Ramos (cell line): ENCODE data around the gene CCDC187.

ENCODE experiments used
- in situ Hi-C: fragments of 300-500 bp; cut with MboI; formaldehyde crosslinking; loops from one replicate; pipeline ENCODE4 v1.14.3; 2022; ENCODE audit warnings: low sequenced_read_pairs; ENCODE audit not compliant: unreplicated experiment

CCDC187 gene

GRCh38 chr9:136289651-136290507, 14.0 kb downstream of the CCDC187 start:
- in situ Hi-C loops = no loop called here

- in situ Hi-C loops = no loop called here
Observed at GRCh38 chr9:136287960-136288753, 15.7 kb downstream of the CCDC187 start.

- in situ Hi-C loops = no loop called here
Observed at GRCh38 chr9:136286987-136287379, 16.9 kb downstream of the CCDC187 start.

GRCh38 chr9:136286359-136286986, 17.4 kb downstream of the CCDC187 start:
- in situ Hi-C loops = no loop called here

- in situ Hi-C loops = no loop called here
Observed at GRCh38 chr9:136285501-136286358, 18.2 kb downstream of the CCDC187 start.

GRCh38 chr9:136284951-136285350, 18.9 kb downstream of the CCDC187 start:
- in situ Hi-C loops = loop anchor here (5.0 kb wide), 1 partner anchor 113 kb away; no protein-coding TSS in a partner anchor

- in situ Hi-C loops = loop anchor here (5.0 kb wide), 1 partner anchor 112 kb away; no protein-coding TSS in a partner anchor
Observed at GRCh38 chr9:136284311-136284710, 19.6 kb downstream of the CCDC187 start.

GRCh38 chr9:136283291-136284235, 20.3 kb downstream of the CCDC187 start:
- in situ Hi-C loops = loop anchor here (5.0 kb wide), 1 partner anchor 111 kb away; no protein-coding TSS in a partner anchor

GRCh38 chr9:136282272-136282861, 21.5 kb downstream of the CCDC187 start:
- in situ Hi-C loops = loop anchor here (5.0 kb wide), 1 partner anchor 110 kb away; no protein-coding TSS in a partner anchor

GRCh38 chr9:136281421-136282271, 22.2 kb downstream of the CCDC187 start:
- in situ Hi-C loops = loop anchor here (5.0 kb wide), 1 partner anchor 109 kb away; no protein-coding TSS in a partner anchor

GRCh38 chr9:136280535-136281315, 23.2 kb downstream of the CCDC187 start:
- in situ Hi-C loops = loop anchor here (5.0 kb wide), 1 partner anchor 108 kb away; no protein-coding TSS in a partner anchor

GRCh38 chr9:136279471-136279870, 24.4 kb downstream of the CCDC187 start:
- in situ Hi-C loops = no loop called here

- in situ Hi-C loops = no loop called here
Observed at GRCh38 chr9:136278894-136279293, 25.0 kb downstream of the CCDC187 start.

GRCh38 chr9:136278221-136278620, 25.7 kb downstream of the CCDC187 start:
- in situ Hi-C loops = no loop called here

GRCh38 chr9:136277746-136278145, 26.1 kb downstream of the CCDC187 start:
- in situ Hi-C loops = no loop called here

- in situ Hi-C loops = no loop called here
Observed at GRCh38 chr9:136276716-136277115, 27.2 kb downstream of the CCDC187 start.
